Activated gamma-delta T cell (primary cell): ENCODE results near the gene ATG14.
"Not testable (repeated sequence)": the region's sequence is repeated elsewhere in the genome, so short reads cannot be mapped to it uniquely, and the experiment has no call there.

ENCODE experiments used
- DNase-seq: peaks from one replicate; lab custom pipeline; 2025; lab: John Stamatoyannopoulos, UW

Gene ATG14

DNA sequence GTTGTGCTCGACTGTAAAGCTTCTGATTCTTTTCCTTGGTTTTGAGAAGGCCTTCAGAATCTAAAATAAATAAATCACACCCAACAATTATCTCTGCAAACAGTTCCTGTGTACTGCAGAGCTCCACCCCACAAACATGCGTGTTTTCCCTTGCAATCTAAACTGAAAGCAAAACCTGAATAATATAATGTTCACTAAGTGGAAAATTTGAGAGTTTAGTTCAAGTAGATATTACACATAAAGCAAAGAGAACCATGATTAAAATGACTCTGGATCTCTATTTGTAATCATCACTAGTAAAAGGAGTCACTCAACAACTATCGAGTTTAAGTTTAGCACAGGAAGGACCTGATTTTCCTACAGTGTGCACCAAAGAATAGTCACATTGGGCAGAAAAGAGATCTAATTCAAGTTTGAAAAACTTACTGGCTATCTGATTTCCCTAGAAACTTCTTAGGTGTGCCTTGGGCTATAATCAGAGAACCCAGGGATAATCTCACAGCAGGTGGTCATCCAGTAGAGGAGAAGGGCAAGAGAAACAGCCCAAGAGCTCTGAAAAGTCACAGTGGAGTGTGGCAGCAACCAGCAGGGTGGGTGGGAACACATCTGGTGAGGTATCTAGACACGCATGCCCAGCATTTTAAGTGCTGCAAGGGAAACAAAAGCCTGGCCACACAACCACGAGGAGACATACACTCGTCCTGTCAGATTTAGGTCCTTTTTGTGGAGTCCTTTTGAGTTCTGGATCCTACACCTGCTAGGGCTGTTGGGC, 25.4 kb downstream of the ATG14 start:
- DNase-seq = no peak

DNA sequence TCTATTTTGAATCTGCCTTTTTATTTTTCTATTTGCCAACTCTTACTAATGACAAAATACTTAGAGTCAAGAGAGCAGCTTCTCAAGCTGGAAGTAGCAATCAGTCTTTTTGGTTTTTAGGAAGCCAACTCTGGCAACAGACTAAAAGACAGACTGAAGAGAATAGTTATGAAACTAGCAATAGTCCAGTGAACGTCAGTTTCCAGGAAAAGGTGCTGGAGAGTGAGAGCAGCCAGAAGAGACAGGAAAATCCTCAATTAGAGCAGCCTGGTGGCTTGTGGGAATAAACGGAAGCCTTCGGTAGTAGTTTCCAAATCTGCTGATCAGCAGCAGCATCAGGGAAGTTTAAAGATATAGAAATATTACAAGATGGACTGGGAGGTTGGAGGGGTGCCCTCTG, 27.1 kb downstream of the ATG14 start:
- DNase-seq = no peak

DNA sequence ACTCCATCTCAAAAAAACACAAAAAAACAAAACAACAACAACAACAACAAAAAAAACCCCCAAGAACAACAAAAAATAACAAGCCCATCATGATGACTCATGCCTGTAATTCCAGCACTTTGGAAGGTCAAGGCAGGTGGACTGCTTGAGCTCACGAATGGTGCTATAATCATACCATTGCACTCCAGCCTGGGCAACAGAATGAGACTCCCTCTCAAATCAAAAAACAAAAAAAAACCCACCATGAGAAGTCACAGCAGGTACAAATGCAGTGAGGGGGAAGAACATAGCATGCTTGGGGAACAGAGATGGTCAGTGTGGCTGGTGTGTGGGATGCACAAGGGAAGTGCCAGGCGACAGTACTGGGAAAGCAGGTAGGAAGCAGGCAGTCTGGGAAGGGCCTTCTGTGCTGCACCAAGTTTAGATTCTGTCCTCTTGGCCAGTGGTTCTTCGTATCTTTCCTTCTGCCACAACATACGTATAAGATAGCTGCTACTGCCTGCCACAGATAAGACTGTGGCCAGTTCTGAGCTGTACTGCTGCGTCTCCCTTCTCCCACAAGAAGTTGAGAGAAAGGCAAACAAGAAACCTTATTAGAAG, 28.0 kb downstream of the ATG14 start:
- DNase-seq = no peak

DNA sequence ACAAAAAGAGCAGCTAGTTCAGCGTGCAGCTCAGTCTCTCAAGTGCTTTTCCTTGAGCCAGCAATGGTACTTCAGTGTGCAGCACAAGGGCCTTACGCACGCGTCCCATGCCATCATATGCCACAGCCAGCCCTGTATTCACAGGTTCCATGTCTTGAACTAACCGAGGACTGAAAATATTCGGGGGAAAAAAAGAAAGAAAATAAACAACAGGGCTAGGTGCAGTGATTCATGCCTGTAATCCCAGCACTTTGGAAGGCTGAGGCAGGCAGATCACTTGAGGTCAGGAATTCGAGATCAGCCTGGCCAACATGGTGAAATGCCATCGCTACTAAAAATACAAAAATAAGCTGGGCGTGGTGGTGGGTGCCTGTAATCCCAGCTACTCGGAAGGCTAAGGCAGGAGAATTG, 28.6 kb downstream of the ATG14 start:
- not testable (repeated sequence) for DNase-seq

DNA sequence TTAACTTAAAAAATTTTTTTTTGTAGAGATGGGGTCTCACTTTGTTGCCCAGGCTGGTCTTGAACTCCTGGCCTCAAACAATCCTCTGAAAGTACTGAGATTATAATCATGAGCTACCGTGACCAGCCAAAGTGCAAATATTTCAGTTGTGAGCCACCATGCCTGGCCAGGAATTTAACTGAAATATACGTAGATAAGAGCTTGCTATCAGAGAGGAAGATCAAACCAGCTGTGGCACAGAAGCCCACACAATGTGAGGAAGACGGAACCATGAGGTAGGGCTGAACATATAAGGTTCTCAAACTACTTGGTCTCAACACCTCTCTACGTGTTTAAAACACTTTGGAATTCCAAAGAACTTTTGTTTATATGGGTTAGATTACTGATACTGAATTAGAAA, 29.1 kb downstream of the ATG14 start:
- no peak for DNase-seq

DNA sequence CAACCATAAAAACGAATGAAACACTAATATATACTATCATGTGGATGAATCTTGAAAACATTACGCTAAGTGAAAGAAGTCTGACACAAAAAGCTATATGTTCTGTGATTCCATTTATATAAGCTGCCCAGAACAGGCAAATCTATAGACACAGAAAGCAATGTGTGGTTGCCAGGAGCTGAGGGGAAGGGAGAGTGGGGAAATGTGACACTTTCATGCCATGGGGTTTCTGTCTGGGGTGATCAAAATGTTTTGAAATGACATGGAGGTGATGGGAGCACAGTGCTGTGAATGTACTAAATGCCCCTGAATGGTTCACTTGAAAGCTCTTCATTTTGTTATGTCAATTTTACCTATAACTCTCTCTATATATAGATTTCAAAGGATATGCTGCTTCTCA, 30.1 kb downstream of the ATG14 start:
- DNase-seq = no peak

DNA sequence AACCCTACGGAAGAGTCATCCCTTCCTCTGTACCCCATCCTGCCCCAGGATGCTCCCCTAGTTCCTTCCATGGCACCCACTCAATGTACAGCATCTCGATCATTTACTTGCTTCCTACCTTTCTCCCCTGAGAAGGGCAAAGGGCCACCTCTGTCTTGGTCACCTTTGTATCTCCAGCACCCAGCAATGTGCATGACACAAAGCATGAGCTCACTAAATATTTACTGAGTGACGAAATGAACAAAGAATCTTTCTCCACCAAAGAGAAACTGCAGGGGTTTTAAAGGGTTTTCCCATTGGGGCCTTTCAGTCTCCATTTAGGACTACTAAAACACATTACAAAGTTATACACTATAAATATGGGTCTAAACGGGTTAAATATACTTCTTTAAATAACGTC, 30.6 kb downstream of the ATG14 start:
- no peak for DNase-seq

DNA sequence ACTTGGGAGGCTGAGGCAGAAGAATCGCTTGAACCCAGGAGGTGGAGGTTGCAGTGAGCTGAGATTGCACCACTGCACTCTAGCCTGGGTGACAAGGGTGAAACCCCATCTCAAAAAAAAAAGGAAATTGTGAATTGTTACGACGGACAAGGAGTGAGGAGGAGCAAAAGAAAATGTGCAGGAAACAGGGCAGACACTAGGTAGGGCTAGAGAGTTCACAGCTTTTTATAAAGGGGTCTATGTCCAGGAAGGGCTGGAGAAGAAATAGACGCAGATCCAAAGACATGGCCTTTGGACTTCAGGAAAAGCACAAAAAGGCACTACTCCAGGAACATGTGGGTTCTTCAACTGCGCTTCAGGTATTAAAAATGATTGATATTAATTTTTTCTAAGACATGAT, 34.4 kb downstream of the ATG14 start:
- no peak for DNase-seq

DNA sequence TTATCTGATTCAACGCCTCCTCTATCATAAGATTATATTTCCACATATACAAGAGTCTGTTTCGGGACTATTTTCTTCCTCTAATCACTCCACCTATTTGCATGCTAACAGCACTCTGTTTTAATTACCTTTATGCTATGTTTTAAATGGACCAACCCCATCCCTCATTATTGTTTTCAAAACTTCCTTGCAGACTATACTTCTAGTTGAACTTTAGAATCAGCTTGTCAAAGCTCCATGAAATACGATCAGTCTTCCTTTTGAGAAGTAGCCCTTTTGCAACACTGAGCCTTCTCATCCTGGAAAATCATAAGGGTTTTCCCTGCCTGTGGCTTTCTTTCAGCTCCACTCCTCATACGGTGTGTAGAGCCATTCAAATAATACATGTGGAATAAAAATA, 36.9 kb downstream of the ATG14 start:
- no peak for DNase-seq

DNA sequence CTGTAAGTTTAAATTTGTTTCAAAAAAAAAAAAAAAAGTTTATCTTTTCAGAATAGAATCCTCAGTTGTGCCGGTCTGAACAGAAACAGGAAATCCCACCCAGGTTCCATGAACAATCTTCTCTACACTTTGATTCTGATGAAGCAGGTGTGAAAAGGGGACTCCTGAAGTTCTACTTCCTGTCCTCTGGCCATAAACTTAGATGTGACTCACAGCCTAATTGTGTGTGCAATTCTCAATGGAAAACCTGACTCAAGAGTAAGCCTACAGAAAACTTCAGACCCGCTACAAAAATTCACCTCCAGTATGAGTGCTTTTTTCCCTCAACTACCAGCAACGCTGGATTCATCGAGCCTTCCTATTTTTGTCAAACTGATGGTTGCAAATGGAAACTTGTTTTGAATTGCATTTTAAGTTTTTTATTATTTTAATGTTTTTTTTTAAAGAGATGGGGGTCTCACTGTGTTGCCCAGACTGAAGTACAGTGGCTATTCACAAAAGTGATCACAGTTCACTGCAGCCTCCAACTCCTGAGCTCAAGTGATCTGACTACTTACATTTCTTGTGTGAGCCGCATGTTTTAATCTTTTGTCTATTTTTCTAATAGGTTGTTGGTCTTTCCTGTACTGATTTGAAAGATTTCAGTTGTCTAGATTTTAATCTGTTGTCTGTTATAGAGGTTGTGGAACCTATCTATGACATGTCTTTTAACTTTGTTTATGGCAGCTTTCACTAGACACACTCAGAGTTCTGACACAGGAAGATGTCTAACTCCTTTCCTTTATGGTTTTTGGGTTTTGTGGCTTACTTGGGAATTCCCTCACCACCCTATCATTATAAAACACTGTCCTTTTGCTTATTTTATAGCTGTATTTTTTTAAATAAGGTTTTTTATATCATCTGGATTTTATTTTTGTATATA, 37.6 kb downstream of the ATG14 start:
- DNase-seq = no peak

DNA sequence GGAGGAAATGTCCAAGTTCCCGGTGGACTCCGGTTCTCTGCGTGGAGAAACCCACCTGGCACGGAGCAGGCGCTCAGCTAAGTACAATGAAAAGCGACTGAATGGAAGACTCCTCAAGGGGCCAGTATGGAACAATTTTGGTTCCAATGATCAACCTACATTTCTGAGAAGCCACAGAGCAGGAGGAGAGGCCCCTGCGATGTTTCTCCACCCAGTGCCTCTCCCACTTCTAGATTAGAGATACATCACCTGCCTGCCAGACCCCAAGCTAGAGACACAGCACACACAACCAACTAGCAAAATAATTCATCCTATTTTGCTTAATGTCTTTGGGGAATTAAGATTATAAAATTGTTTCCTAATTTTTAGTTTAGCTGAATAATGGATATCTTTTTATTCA, 38.8 kb downstream of the ATG14 start:
- no peak for DNase-seq

DNA sequence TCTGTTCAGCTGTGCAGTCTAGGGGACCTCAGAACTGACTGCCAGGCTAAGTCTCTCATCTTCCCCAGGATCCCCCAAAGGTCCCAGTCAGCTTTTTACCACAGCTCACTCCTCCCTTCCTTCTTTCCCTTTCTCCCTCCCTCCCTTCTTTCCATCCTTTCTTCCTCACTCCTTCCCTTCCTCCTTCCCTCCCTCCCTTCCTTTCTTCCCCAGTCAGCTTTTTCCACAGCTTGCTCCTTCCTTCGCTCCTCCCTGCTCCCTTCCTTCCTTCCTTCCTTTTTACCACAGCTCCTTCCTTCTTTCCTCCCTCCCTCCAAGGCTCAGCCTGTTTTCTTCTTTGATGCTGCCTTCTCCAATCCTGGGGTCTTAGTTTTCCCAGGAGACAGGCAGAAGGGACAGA, 39.2 kb downstream of the ATG14 start:
- DNase-seq = no peak

DNA sequence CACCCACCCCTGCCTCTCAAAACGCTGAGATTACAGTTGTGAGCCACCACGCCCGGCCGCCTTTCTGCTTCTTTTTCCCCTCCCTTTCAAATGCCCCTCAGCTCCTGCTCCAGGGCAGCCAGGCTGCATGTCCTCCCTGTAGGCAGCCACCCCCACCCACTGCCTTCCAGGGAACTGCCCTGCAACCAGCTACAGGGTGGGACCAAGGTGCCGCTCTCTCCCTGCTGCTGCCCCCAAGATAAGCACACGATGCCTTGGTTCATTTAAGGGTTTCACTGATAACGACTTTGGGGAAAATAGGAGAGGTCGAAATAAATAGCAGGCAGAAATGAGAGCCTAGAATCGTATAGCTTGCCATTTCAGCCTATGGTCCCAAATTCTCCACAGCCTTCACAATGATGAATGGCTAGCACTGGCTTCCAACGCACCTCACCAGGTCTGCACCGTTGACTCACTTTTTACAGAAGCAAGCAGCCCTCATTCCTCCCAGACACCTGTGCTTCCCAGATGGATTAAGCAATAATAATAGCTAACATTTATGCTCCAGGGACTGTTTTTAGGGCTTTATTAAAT, 40.7 kb downstream of the ATG14 start:
- DNase-seq = no peak

DNA sequence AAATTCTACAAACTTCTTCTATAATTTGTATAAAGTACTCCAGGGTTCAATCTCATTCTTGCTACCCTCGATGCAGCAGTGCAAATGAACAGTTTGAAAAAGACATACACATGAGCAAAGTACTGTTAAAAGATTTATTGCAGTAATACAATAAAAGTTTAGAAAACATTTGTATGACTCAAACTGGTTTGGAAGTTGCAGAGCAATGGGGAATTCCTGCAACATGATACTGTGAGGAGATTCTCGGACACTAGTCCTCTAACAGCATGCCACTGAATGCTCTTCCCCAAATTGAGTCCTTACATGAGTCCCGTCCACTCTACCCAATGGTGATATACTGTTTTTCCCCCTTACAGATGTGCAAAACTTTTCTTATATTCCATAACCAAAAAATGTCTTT, 45.4 kb downstream of the ATG14 start:
- no peak for DNase-seq

DNA sequence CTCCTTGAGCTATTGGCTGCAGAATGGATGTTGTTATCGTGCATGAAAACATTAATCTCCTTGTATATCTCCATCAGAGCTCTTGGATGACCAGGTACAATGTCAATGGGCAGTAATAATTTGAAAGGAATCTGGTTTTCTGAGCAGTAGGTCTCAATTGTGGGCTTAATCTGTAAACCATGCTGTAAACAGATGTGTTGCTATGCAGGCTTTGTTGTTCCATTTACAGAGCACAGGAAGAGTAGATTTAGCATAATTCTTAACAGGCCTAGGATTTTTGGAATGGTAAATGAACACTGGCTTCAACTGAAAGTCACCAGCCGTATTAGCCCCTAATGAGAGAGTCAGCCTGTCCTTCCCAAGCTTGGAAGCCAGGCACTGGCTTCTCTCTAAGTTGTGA, 50.4 kb downstream of the ATG14 start:
- DNase-seq = no peak

DNA sequence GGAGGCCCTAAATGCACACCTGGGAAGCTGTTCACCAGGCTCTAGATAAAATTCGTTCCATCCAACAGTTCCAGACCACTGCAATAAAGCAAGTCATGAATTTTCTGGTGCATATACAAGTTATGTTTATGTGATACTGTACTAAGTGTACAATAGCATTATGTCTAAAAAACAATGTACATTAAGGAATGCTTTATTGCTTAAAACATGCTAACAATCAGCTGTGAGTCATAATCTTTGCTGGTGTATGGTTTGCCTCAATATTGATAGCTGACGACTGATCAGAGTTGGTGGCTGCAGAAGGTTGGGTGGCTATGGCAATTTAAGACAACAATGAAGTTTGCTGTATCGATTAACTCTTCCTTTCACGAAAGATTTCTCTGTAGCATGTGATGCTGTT, 52.3 kb downstream of the ATG14 start:
- DNase-seq = no peak

DNA sequence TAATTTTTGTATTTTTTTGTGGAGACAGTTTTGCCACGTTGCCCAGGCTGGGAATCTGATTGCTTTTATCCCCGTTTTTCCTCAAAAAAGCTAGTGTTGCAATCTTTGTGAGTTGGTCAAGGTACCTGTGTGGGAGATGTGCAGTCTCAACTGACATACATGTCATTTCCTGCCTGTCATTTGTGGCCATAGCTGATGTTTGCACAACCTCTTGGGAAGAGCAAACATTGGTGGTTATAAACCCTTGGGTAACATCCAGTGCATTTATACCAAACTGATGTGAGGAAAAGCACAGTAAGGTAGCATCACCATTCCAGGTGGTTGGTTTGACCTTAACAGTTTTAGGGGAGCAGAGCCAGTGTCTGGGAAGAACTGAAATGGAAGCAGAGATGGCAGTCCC, 54.7 kb downstream of the ATG14 start:
- no peak for DNase-seq

DNA sequence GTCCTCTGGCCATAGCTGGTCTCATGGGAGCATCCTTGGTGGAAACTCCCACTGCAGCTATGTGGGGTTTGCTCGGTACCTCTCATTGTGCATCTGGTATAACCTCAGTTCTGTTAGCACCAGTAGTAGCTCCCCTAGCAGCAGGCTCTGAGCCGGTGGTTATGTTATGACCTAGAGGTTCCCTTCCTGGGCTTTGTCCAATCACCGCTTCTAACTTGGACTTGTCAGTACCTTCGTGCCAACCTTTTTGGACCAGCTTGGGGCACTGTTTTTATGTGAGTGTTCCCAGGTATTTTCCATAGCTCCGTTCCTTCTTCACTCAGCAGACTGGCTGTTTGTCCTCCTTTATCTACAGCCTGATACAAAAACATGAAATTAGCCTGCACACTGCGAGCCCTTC, 55.7 kb downstream of the ATG14 start:
- no peak for DNase-seq

DNA sequence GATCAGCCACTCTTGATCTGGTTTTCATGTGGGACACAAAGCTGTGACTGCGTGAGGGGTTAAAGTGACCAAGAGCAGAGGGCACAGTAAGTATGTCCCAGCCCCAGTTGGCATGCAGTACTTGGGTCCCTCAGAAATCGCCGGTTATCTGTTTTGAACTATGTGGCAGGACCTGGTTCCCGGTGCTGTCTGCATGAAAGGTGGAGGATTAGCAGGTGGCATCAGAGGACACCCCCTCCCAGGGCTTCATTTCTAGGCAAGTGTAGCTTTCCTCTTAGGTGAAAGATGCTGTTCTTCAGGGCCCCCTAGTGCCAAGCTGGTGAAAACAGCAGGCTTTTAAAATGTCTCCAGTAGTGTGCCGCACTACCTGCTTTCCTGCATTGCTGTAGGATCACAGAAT, 57.1 kb downstream of the ATG14 start:
- DNase-seq = no peak

DNA sequence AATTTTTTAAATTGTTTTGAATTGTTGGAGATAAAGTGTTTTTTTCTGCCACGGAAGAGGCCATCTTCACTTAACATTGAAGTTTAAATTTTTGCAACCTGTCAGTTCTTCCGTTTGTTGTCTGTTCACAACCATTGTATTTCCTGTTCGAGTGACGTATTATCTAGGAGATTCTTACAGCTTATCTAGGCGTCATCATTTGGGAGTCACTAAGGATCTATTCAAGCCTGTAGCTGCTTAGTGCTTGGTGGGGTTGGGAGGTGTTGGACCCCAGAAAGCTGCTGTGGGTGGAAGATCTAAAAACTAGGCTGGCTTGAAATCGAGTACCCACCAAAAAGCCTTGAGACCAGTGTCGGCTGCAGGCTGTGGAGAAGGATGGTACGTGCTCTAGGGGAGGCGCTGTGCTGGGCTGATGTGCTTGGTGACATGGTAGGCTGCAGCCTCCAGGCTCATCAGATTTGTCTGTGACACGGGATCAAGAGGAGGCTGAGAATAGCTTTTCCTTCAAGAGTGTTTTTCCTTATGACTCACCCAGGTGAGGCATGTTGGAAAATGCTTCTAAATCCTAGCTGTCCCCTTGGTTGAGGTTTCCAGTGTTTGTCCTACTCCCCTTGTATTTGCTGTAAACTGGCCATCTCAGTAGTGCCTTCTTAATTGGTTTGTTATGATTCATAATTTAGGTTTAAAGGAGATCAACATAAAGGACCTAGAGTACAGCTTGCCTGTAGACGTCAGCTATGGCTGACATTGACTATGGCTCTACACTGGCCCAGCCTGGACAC, 57.8 kb downstream of the ATG14 start:
- DNase-seq = no peak

DNA sequence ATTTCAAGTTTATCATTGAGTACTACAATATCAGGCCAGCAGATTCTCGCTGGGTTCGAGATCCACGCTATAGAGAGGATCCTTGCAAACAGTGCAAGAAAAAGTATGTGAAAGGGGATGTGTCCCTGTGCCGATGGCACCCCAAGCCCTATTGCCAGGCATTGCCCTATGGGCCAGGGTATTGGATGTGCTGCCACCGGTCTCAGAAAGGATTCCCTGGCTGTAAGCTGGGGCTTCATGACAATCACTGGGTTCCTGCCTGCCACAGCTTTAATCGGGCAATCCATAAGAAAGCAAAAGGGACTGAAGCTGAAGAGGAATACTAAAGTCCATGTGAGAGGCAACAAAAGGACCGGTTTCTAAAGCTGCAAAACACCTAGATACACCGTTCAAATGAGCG, 59.4 kb downstream of the ATG14 start:
- no peak for DNase-seq

DNA sequence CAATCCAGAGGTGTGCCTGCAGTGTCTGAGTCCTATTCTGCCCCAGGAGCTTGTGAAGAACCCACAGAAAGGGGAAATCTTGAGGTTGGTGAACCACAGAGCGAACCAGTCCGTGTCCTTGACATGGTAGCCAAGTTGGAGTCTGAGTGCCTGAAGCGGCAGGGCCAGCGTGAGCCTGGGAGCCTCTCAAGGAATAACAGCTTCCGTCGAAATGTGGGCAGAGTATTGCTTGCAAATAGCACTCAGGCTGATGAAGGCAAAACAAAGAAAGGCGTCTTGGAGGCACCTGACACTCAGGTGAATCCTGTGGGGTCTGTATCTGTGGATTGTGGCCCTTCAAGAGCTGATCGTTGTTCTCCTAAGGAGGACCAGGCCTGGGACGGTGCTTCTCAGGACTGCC, 60.5 kb downstream of the ATG14 start:
- DNase-seq = no peak
